BE2C (cell line): ENCODE measurements around the gene TTC23.

Experiments used
- DNase-seq: peaks from one replicate; pipeline ENCODE4 v3.0.0-alpha.2; 2020
- H3K27me3 ChIP-seq: fragments of 250-450 bp; sonication (Bioruptor Pico); 2 replicates; pipeline ENCODE4 v1.5.1; 2020; ENCODE audit warnings: mild to moderate bottlenecking
- H3K36me3 ChIP-seq: fragments of 250-450 bp; sonication (Bioruptor Pico); 2 replicates; pipeline ENCODE4 v1.5.1; 2020; ENCODE audit warnings: mild to moderate bottlenecking
- H3K4me1 ChIP-seq: fragments of 250-450 bp; sonication (Bioruptor Pico); 2 replicates; pipeline ENCODE4 v1.5.1; 2020
- H3K4me3 ChIP-seq: 2 replicates; pipeline ENCODE4 v1.5.1; 2011; ENCODE audit warnings: low read depth, low read length
- H3K9me3 ChIP-seq: fragments of 250-450 bp; sonication (Bioruptor Pico); 2 replicates; pipeline ENCODE4 v1.5.1; 2020
- CTCF ChIP-seq: IDR thresholded peaks from 2 replicates; pipeline ENCODE4 v1.5.1; 2012; ENCODE audit warnings: mild to moderate bottlenecking, low read depth, low read length

TTC23 gene

GRCh38 chr15:99092554-99093172 is 156.7 kb downstream of the TTC23 start:
- Histone ChIP-seq H3K4me1 (no peaks in the 10 kb centered on the region), H3K4me3 (no peak overlapping the region), H3K36me3 (no peaks in the 10 kb centered on the region), H3K27me3 (no peaks in the 10 kb centered on the region), H3K9me3 (no peaks in the 10 kb centered on the region)
- no peak for TF ChIP-seq CTCF
- DNase-seq: no peak

GRCh38 chr15:99090938-99091337 is 158.4 kb downstream of the TTC23 start:
- Histone ChIP-seq H3K27me3 (no peaks in the 10 kb centered on the region), H3K36me3 (no peaks in the 10 kb centered on the region), H3K9me3 (no peaks in the 10 kb centered on the region), H3K4me3 (no peak overlapping the region), H3K4me1 (no peaks in the 10 kb centered on the region)
- no peak for TF ChIP-seq CTCF
- no peak for DNase-seq

GRCh38 chr15:99090011-99090699 is 159.2 kb downstream of the TTC23 start:
- no peak for DNase-seq
- H3K4me1 ChIP-seq: no peaks in the 10 kb centered on the region

GRCh38 chr15:99087405-99087943 is 161.9 kb downstream of the TTC23 start:
- Histone ChIP-seq H3K36me3 (no peaks in the 10 kb centered on the region), H3K4me3 (no peak overlapping the region), H3K9me3 (no peaks in the 10 kb centered on the region), H3K27me3 (no peaks in the 10 kb centered on the region; the same call in none of the 2 replicates), H3K4me1 (no peaks in the 10 kb centered on the region)
- TF ChIP-seq CTCF: no peak
- DNase-seq: no peak

More at GRCh38 chr15:99090011-99090699, 159.2 kb downstream of the TTC23 start:
- Histone ChIP-seq H3K36me3 (no peaks in the 10 kb centered on the region), H3K9me3 (no peaks in the 10 kb centered on the region), H3K4me3 (no peak overlapping the region), H3K27me3 (no peaks in the 10 kb centered on the region)
- TF ChIP-seq CTCF: no peak

- DNase-seq: no peak
- Histone ChIP-seq H3K9me3 (no peaks in the 10 kb centered on the region), H3K4me3 (no peak overlapping the region), H3K36me3 (no peaks in the 10 kb centered on the region), H3K27me3 (peaks cover 11% of the 10 kb centered on the region), H3K4me1 (no peaks in the 10 kb centered on the region)
- TF ChIP-seq CTCF: no peak
Measured at GRCh38 chr15:99086327-99086667, 163.1 kb downstream of the TTC23 start.
